ENCODE measurements around the gene ARMC9. TPM values are rescaled to one million over a fixed set of nuclear protein-coding genes. Genes with fewer than 3 reads are reported as not detected.

The ARMC9 gene
- total and polyA plus RNA-seq, 4 donors = 20.5 to 51.6 (median 38.6) TPM

- DNase-seq = no peak
Observed at GRCh38 chr2:231188506-231189170, 9.8 kb upstream of the ARMC9 start.

GRCh38 chr2:231189171-231189530, 9.3 kb upstream of the ARMC9 start:
- no peak for TF ChIP-seq CTCF (IDR thresholded peaks at IDR 0.05; ENCODE audit: control extremely low read depth, extremely low read depth)
- no peak for DNase-seq
- H3K27me3 ChIP-seq (ENCODE audit: control insufficient read depth in 3 of 3, insufficient read depth in 3 of 3, low read length in 2 of 3) = peaks cover 0 to 2% (median 0%) of the 10 kb centered on the region in 3 donors
- no peak for ATAC-seq (ENCODE audit: insufficient read depth, low FRiP score)
- H3K27ac ChIP-seq (ENCODE audit: low read depth in 1 of 2, low read length in 1 of 2) = no peak overlapping the region
- WGBS, 2 donors = 96 to 97% methylated on average over 8 of the region's 8 CpGs
- H3K9me3 ChIP-seq (ENCODE audit: control insufficient read depth in 4 of 4, insufficient read depth in 3 of 4, low read length in 3 of 4) = no peaks in the 10 kb centered on the region
- H3K4me1 ChIP-seq (ENCODE audit: control insufficient read depth in 5 of 5, insufficient read depth in 5 of 5, low read length in 5 of 5) = peaks cover 0 to 19% (median 0%) of the 10 kb centered on the region in 5 donors
- H3K36me3 ChIP-seq (ENCODE audit: control insufficient read depth in 4 of 4, insufficient read depth in 4 of 4, low read length in 4 of 4) = no peaks in the 10 kb centered on the region
- no peak overlapping the region for H3K4me3 ChIP-seq
- H3K9ac ChIP-seq (ENCODE audit: insufficient read depth in 1 of 2, low read length in 2 of 2) = no peak overlapping the region

More at GRCh38 chr2:231188506-231189170, 9.8 kb upstream of the ARMC9 start:
- Histone ChIP-seq H3K4me1 (ENCODE audit: control insufficient read depth in 5 of 5, insufficient read depth in 5 of 5, low read length in 5 of 5) (peaks cover 0 to 19% (median 0%) of the 10 kb centered on the region in 5 donors), H3K27ac (ENCODE audit: low read depth in 1 of 2, low read length in 1 of 2) (peak overlapping the region in 1 of 2 donors; percentile 28), H3K9me3 (ENCODE audit: control insufficient read depth in 4 of 4, insufficient read depth in 3 of 4, low read length in 3 of 4) (no peaks in the 10 kb centered on the region), H3K4me3 (no peak overlapping the region), H3K27me3 (ENCODE audit: control insufficient read depth in 3 of 3, insufficient read depth in 3 of 3, low read length in 2 of 3) (peaks cover 0 to 2% (median 0%) of the 10 kb centered on the region in 3 donors), H3K9ac (ENCODE audit: insufficient read depth in 1 of 2, low read length in 2 of 2) (no peak overlapping the region), H3K36me3 (ENCODE audit: control insufficient read depth in 4 of 4, insufficient read depth in 4 of 4, low read length in 4 of 4) (no peaks in the 10 kb centered on the region)
- no peak for TF ChIP-seq CTCF (IDR thresholded peaks at IDR 0.05; ENCODE audit: control extremely low read depth, extremely low read depth)
- WGBS, 2 donors = 96 to 97% methylated on average over 6 of the region's 6 CpGs
- ATAC-seq (ENCODE audit: insufficient read depth, low FRiP score) = no peak

GRCh38 chr2:231189571-231190495, 8.6 kb upstream of the ARMC9 start:
- DNase-seq (peak; percentile 55 to 69 (median 68)), ATAC-seq (ENCODE audit: insufficient read depth, low FRiP score) (no peak)
- 55 to 85% methylated on average over 22 of the region's 22 CpGs for WGBS, 2 donors
- Histone ChIP-seq H3K9me3 (ENCODE audit: control insufficient read depth in 4 of 4, insufficient read depth in 3 of 4, low read length in 3 of 4) (no peaks in the 10 kb centered on the region), H3K27me3 (ENCODE audit: control insufficient read depth in 3 of 3, insufficient read depth in 3 of 3, low read length in 2 of 3) (peaks cover 0 to 2% (median 0%) of the 10 kb centered on the region in 3 donors), H3K27ac (ENCODE audit: low read depth in 1 of 2, low read length in 1 of 2) (peak overlapping the region; percentile 46 to 81), H3K36me3 (ENCODE audit: control insufficient read depth in 4 of 4, insufficient read depth in 4 of 4, low read length in 4 of 4) (no peaks in the 10 kb centered on the region), H3K4me1 (ENCODE audit: control insufficient read depth in 5 of 5, insufficient read depth in 5 of 5, low read length in 5 of 5) (peaks cover 0 to 19% (median 0%) of the 10 kb centered on the region in 5 donors), H3K4me3 (no peak overlapping the region), H3K9ac (ENCODE audit: insufficient read depth in 1 of 2, low read length in 2 of 2) (peak overlapping the region in 1 of 2 donors; percentile 16)
- no peak for TF ChIP-seq CTCF (IDR thresholded peaks at IDR 0.05; ENCODE audit: control extremely low read depth, extremely low read depth)

Data from lung (tissue), 12 donors.